Tibial artery (tissue), 4 donors: ENCODE results near the gene CKS1B.
A peak's percentile ranks its signal among the peaks of the same experiment; 100 is the strongest.

Source experiments
- DNase-seq, 2 donors: peaks; one replicate each; pipeline ENCODE4 v3.0.0-alpha.2; 2019
- H3K27ac ChIP-seq, 2 donors: fragments of 200-600 bp; sonication (generic) in 1 of 2; 1 replicate in 1 of 2; 2 replicates in 1 of 2; pipeline ENCODE4 v1.5.1; 2018 to 2019; ENCODE audit warnings: mild to moderate bottlenecking in 1 of 2
- H3K27me3 ChIP-seq, 2 donors: fragments of 200-600 bp; sonication (generic) in 1 of 2; one replicate each; pipeline versions ENCODE4 v1.5.1 to v1.6.0; 2016 to 2019
- H3K36me3 ChIP-seq, 3 donors: fragments of 200-600 bp; sonication (generic) in 2 of 3; one replicate each; pipeline ENCODE4 v1.5.1; 2016 to 2019; ENCODE audit warnings: mild to moderate bottlenecking in 2 of 3
- H3K4me1 ChIP-seq, 4 donors: fragments of 200-600 bp; sonication (generic) in 2 of 4; 1 replicate in 3 of 4; 2 replicates in 1 of 4; pipeline ENCODE4 v1.5.1; 2016 to 2019
- H3K4me3 ChIP-seq, 2 donors: fragments of 200-600 bp; sonication (generic) in 1 of 2; 1 replicate in 1 of 2; 2 replicates in 1 of 2; pipeline ENCODE4 v1.5.1; 2018 to 2019; ENCODE audit warnings: mild to moderate bottlenecking in 2 of 2
- H3K9me3 ChIP-seq, 3 donors: fragments of 200-600 bp; sonication (generic) in 1 of 3; one replicate each; pipeline ENCODE4 v1.5.1; 2016 to 2019
- intact Hi-C: fragments of 100-400 bp; cut with DNase I; formaldehyde crosslinking; loops from one replicate; pipeline ENCODE4 v1.15.0; 2023; ENCODE audit warnings: low total_unique reads
- TF ChIP-seq, protein P1 (sequence below), 2 experiments: fragments of 200-600 bp in 1 of 2; fragments of 450-650 bp in 1 of 2; IDR thresholded peaks; one replicate each; pipeline ENCODE4 v1.5.1; 2017 to 2019; ENCODE audit warnings: antibody characterized with exemption in 2 of 2, mild to moderate bottlenecking in 1 of 2, moderate library complexity in 1 of 2

The CKS1B gene

DNA sequence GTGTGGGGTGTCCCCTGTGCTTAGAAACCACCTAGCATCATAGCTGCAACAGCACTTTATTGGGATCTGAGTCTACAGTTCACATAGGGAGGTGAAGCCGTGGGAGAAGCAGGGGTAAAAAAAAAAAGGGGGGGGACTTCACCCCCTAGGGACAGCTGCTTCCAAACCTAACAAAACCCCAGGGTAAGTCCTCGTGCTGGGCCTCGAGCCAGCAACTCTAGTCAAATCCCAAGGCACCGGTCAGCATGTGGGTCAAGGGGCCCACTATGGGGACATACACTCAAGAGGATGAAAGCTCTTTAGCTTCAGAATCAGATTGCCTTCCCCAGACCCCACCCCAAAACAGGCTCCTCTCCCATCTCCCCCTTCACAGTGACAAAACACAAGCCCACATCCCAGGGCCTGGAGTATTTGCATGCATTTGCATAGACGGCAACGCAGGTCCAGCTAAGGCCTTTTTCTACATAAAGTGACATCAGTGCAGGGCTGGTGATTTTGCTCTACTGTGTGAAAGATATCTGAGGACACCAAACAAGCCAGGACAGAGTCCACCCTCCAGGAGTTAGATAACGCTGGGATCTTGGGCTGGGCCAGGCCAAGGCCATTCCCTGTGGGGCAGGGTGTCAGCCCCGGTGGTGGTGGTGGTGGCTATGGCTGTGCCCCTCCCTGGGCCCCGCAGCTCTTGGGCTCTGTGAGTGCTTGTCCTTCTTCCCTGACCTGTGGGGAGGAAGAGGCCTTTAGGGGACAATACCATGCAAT is 29.9 kb upstream of the CKS1B start:
- Histone ChIP-seq H3K27me3 (no peaks in the 10 kb centered on the region), H3K36me3 (peaks cover 6 to 45% (median 28%) of the 10 kb centered on the region in 3 donors), H3K9me3 (no peaks in the 10 kb centered on the region), H3K4me1 (peaks cover 0 to 38% (median 15%) of the 10 kb centered on the region in 4 donors), H3K27ac (peak overlapping the region; percentile 41 to 56), H3K4me3 (no peak overlapping the region)
- no peak for DNase-seq
- TF ChIP-seq, protein P1, sequence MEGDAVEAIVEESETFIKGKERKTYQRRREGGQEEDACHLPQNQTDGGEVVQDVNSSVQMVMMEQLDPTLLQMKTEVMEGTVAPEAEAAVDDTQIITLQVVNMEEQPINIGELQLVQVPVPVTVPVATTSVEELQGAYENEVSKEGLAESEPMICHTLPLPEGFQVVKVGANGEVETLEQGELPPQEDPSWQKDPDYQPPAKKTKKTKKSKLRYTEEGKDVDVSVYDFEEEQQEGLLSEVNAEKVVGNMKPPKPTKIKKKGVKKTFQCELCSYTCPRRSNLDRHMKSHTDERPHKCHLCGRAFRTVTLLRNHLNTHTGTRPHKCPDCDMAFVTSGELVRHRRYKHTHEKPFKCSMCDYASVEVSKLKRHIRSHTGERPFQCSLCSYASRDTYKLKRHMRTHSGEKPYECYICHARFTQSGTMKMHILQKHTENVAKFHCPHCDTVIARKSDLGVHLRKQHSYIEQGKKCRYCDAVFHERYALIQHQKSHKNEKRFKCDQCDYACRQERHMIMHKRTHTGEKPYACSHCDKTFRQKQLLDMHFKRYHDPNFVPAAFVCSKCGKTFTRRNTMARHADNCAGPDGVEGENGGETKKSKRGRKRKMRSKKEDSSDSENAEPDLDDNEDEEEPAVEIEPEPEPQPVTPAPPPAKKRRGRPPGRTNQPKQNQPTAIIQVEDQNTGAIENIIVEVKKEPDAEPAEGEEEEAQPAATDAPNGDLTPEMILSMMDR (IDR thresholded peaks at IDR 0.05) = no peak
- intact Hi-C loops = no loop called here

DNA sequence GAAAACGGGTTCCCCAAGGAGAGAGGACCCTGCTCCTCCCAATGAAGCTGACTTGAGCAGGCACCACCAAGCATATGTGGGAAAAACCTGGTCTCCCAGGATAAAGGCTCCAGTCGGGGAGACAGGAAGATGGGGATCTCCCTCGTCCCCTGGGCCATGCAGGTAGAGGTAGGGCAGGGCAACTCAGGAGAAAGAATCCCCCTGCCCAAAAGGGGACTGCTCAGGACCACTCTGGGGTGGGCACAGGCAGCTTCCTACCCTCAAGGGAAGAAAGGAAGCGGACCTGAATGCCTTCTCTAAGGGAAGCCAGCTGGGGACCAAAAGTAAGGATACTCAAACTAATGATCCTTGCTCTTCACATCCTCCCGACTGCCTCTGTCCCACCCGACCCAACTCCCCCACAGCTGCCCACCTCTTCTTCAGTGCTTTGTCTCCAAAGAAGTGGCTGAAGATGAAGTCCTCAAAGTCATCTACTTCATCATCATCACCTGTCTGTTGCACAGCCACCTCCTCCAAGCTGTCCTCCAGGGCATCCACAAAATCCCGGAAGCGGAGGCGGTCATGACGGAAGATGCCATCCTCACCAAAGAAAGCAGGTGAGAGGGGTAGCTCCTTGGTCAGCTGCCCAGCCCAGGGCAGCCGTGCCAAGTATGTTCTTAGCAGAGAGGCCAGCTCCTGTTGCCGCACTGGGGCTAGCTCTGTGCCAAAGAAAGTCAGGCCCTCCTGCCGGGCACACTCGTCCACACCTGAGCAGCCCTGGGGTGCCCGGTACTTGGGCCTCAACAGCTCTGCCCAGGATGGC is 29.1 kb upstream of the CKS1B start:
- Histone ChIP-seq H3K36me3 (peaks cover 6 to 52% (median 32%) of the 10 kb centered on the region in 3 donors), H3K4me3 (no peak overlapping the region), H3K27ac (peak overlapping the region; percentile 41 to 56), H3K27me3 (no peaks in the 10 kb centered on the region), H3K4me1 (peaks cover 0 to 31% (median 11%) of the 10 kb centered on the region in 4 donors), H3K9me3 (no peaks in the 10 kb centered on the region)
- intact Hi-C loops = no loop called here
- DNase-seq = no peak
- TF ChIP-seq, protein P1 (IDR thresholded peaks at IDR 0.05) = no peak

DNA sequence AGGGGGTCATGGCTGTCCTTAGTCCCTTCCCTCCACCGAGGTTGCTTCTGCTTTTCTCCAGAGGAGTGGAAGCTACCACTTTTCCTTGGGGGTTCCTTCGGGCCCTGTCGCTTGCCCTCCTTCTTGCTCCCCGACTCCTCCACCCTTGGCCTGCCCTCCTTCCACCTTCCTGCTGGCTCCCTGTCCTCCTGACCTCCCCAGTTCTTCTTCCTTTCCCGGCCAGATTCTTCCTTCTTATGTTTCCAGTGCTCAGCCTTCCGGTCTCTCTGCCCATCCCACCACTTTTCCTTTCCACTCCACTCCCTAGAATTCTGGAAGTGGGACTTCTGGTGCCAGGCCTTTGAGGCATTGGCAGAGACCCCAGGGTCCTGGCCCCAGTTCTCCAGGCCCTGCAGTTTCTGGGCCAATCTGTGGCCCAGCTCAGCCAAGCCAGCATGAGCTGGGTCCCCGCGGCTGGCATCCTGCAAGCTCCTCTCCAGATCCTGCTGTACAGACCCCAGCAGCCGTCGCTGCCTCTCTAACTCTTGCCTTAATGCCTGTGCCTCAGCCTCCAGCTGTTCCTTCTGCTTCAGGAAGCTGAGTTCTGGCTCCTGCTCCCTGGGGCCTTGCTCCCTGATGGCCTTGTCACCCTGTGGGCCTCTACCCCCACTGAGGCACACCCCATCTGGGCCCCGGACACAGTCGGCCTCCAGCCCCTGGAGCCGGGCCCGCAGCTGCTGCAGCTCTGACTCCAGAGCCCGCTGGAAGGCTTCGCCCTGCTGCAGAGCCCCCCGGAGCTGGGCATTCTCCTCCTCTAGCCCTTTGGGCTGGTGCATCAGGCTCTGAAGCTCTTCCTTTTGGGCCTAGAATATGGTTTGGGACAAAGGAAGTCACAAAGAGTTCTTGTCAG is 28.3 kb upstream of the CKS1B start:
- DNase-seq = no peak
- Histone ChIP-seq H3K36me3 (peaks cover 6 to 61% (median 41%) of the 10 kb centered on the region in 3 donors), H3K27ac (no peak overlapping the region), H3K4me3 (no peak overlapping the region), H3K4me1 (peaks cover 0 to 30% (median 11%) of the 10 kb centered on the region in 4 donors), H3K27me3 (no peaks in the 10 kb centered on the region), H3K9me3 (no peaks in the 10 kb centered on the region)
- TF ChIP-seq, protein P1 (IDR thresholded peaks at IDR 0.05) = no peak
- intact Hi-C loops = no loop called here

DNA sequence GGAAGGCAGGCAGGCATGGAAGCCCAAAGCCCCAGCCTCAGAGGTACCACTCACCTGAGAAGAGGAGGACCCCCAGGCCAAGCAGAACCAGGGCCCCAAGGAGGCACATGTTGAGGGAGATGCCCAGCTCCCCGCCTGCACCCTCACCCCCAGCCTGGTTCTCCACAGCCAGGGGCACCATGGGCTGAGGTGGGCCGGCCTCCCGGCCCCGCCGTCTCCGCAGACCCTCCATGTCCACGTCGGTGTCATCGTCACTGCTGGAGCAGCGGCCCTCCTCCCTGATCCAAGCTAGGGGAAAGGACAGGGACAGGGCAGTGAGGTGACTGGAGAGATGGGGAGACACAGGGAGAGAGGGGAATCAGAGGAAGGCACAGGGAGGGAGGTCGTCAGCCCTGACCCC is 26.4 kb upstream of the CKS1B start:
- no peak for DNase-seq
- intact Hi-C loops = no loop called here
- no peak overlapping the region for H3K27ac ChIP-seq
- TF ChIP-seq, protein P1 (IDR thresholded peaks at IDR 0.05) = no peak
- H3K4me3 ChIP-seq = no peak overlapping the region
- no peaks in the 10 kb centered on the region for H3K9me3 ChIP-seq
- peaks cover 6 to 67% (median 42%) of the 10 kb centered on the region in 3 donors for H3K36me3 ChIP-seq
- no peaks in the 10 kb centered on the region for H3K27me3 ChIP-seq
- H3K4me1 ChIP-seq = peaks cover 0 to 29% (median 18%) of the 10 kb centered on the region in 4 donors
